H1 (cell line): Measurements from ENCODE around the gene TBC1D9B. TPM values are rescaled to one million over a fixed set of nuclear protein-coding genes. Genes with fewer than 3 reads are reported as not detected.

Source experiments
- ATF2 ChIP-seq: IDR thresholded peaks from 2 replicates; pipeline ENCODE4 v1.6.1; 2012; ENCODE audit warnings: low read length, inconsistent platforms
- SIRT6 ChIP-seq: IDR thresholded peaks from one replicate; pipeline ENCODE4 v1.7.1; 2012; ENCODE audit warnings: low read length, inconsistent platforms
- polyA plus RNA-seq, 7 experiments: library from polyadenylated mRNA; depleted of rRNA in 3 of 7; stranded (reverse) in 5 of 7; unstranded in 2 of 7; fragments of >200 nt in 5 of 7; fragments of 200-250 nt in 2 of 7; gene quantifications; 1 replicate in 5 of 7; 2 replicates in 1 of 7; 4 replicates in 1 of 7; pipeline versions ENCODE4 v1.2.1 to v1.2.3, GENCODE V29; 2011 to 2013; ENCODE audit warnings: missing spikeins in 2 of 7, mixed read lengths in 2 of 7
- total RNA-seq: library from RNA; stranded (reverse); fragmentation: NEBNext Ultra II Directional; extraction: Animal tissue kit (Norgen Biotek cat#: 25700); gene quantifications from 2 replicates; pipeline ENCODE4 v1.2.1, GENCODE V29; 2021

TBC1D9B gene
- total and polyA plus RNA-seq, 2 of the 8 experiments (the other 6 are each of a cell fraction or from before 2014, with no cell fraction given), result 33.6 to 57.1 TPM

- TF ChIP-seq SIRT6 (no peak), ATF2 (no peak)
Measured at GRCh38 chr5:179955630-179956029, 47.9 kb upstream of the TBC1D9B start (continued).
